ENCODE results near the gene ATP13A3. TPM values are rescaled to one million over a fixed set of nuclear protein-coding genes. Genes with fewer than 3 reads are reported as not detected.

The ATP13A3 gene
- 154 and 284 TPM in 2 replicates for total RNA-seq (2012; rRNA removed)
- polyA plus RNA-seq (2012; rRNA removed) = 37.5 and 48.1 TPM in 2 replicates
- 11.9 and 18.2 TPM in 2 replicates for polyA plus RNA-seq (2012; cell fraction: cytosol; rRNA removed)
- 8.3 and 70.9 TPM in 2 replicates for polyA plus RNA-seq (2012; cell fraction: nucleus; rRNA removed; ENCODE audit: low replicate concordance)
- Bru-seq, nascent RNA = percentile 99 among the genes with signal in this experiment
- BruChase-seq, experiment 1, labeled RNA remaining after a 6-hour chase = percentile 98 among the genes with signal in this experiment
- percentile 98 among the genes with signal in this experiment for BruChase-seq, experiment 2, labeled RNA remaining after a 2-hour chase
- long read RNA-seq, full-length matches to known transcripts = 5 of 90 reads
- long read RNA-seq, partial matches to known transcripts = 24 of 90 reads
- long read RNA-seq, other reads (novel, unspliced or antisense) = 61 of 90 reads

GRCh38 chr3:194486540-194487288, at the start of gene ATP13A3:
Gene ATP13A3, minus strand, starts transcription at chr3:194487002. Its CDS starts 24,812 bp downstream, at chr3:194462190.
- H4K20me1 ChIP-seq (ENCODE audit: insufficient read depth, low read length) = peaks cover 20% of the 10 kb centered on the region
- H3K36me3 ChIP-seq (ENCODE audit: control insufficient read depth, insufficient read depth, low read length) = peaks cover 2% of the 10 kb centered on the region
- dilution Hi-C loops (cut with HindIII; ENCODE audit: low sequenced_read_pairs, unreplicated experiment) (no loop called here), in situ Hi-C loops (cut with MboI; ENCODE audit: low sequenced_read_pairs) (no loop called here), intact Hi-C loops (cut with micrococcal nuclease) (loop anchor here (1.0 to 5.0 kb wide), 2 partner anchors 41 to 108 kb away; no protein-coding TSS in a partner anchor)
- TF ChIP-seq BHLHE40 (IDR thresholded peaks at IDR 0.05; ENCODE audit: low read depth, low read length) = peak; percentile 49; the same call in 1 of the 2 replicates
- TF ChIP-seq MAZ (IDR thresholded peaks at IDR 0.05; ENCODE audit: borderline replicate concordance, low read depth, low read length) = peak; percentile 95
- peak; percentile 91 for TF ChIP-seq USF2 (IDR thresholded peaks at IDR 0.05; ENCODE audit: low read depth, low read length)
- no peak for TF ChIP-seq CTCF (conservative IDR thresholded peaks at IDR 0.05; ENCODE audit: low read depth, low read length)
- TF ChIP-seq RFX5 (IDR thresholded peaks at IDR 0.05; ENCODE audit: low read depth, low read length) = no peak
- TF ChIP-seq MXI1 (IDR thresholded peaks at IDR 0.05; ENCODE audit: borderline replicate concordance, low read depth, low read length) = peak; percentile 38; the same call in 1 of the 2 replicates
- TF ChIP-seq POLR2A (IDR thresholded peaks at IDR 0.05; ENCODE audit: low read depth, low read length) = peak; percentile 77
- peaks cover 20% of the 10 kb centered on the region for H3K9me1 ChIP-seq (ENCODE audit: insufficient read depth, low read length)
- peak within 1 kb of the TSS; percentile 89 for H3K4ac ChIP-seq (ENCODE audit: low read depth, low read length)
- H2BK15ac ChIP-seq (ENCODE audit: low read depth, low read length) = peak within 1 kb of the TSS; percentile 80
- H3K27me3 ChIP-seq (ENCODE audit: control insufficient read depth, insufficient read depth, low read length) = no peaks in the 10 kb centered on the region
- ChIA-PET CTCF (interaction anchor here (0.7 to 3.5 kb wide), 2 partner anchors 18 to 108 kb away, joined by 4 to 9 read pairs; no protein-coding TSS in a partner anchor), POLR2A (ENCODE audit: unreplicated experiment) (no interaction called here)
- DNase-seq (peak; percentile 88), ATAC-seq (ENCODE audit: low read depth) (peak; percentile 81)
- peak within 1 kb of the TSS; percentile 93 for H3K9ac ChIP-seq (ENCODE audit: low read depth, low read length)
- H3K14ac ChIP-seq (replicated peaks; ENCODE audit: low read depth, low read length) = peak within 1 kb of the TSS; percentile 99
- peaks cover 3 to 23% of the 10 kb centered on the region in 2 experiments; a peak in 3 of 4 replicates for H3K79me1 ChIP-seq (ENCODE audit: low read depth in 1 of 2, low read length in 2 of 2)
- peak within 1 kb of the TSS; percentile 82 for H3K4me3 ChIP-seq (ENCODE audit: insufficient read depth, low read depth, low read length)
- BruUV-seq (replicated peaks) = no TSS peak
- peaks cover 21% of the 10 kb centered on the region for H3K4me1 ChIP-seq (ENCODE audit: control insufficient read depth, insufficient read depth, low read length)
- H4K91ac ChIP-seq (ENCODE audit: insufficient read depth, low read depth, low read length) = peak within 1 kb of the TSS; percentile 71
- H4K5ac ChIP-seq (ENCODE audit: low read depth, low read length) = peak within 1 kb of the TSS; percentile 51
- H3K18ac ChIP-seq (ENCODE audit: low read depth, low read length) = peak within 1 kb of the TSS; percentile 83
- peak within 1 kb of the TSS; percentile 81 for H3K4me2 ChIP-seq (ENCODE audit: low read depth, low read length)
- H3K23ac ChIP-seq (ENCODE audit: low read depth, low read length) = peak within 1 kb of the TSS; percentile 77
- H2BK5ac ChIP-seq (ENCODE audit: low read depth, low read length, poor library complexity, severe bottlenecking) = peak within 1 kb of the TSS; percentile 82
- H3K9me3 ChIP-seq (ENCODE audit: control insufficient read depth, insufficient read depth, low read length) = no peaks in the 10 kb centered on the region
- H2AFZ ChIP-seq (replicated peaks; ENCODE audit: low read length, poor library complexity) = peak within 1 kb of the TSS; percentile 90
- peak within 1 kb of the TSS; percentile 95 for H2BK120ac ChIP-seq (ENCODE audit: low read depth, low read length)
- H4K8ac ChIP-seq (ENCODE audit: low read depth in 2 of 2, low read length in 2 of 2) = peak within 1 kb of the TSS; percentile 81 to 95
- H3K56ac ChIP-seq (ENCODE audit: extremely low read depth, insufficient read depth, low read length) = peak within 1 kb of the TSS; percentile 78
- WGBS, 2 experiments (ENCODE audit: extremely low coverage in 2 of 2, insufficient read length in 1 of 2) = 0% methylated on average over 16 of the region's 99 CpGs; no CpG with 5 or more reads in 1 of the 2 experiments
- H2BK20ac ChIP-seq (ENCODE audit: low read depth, low read length) = peak within 1 kb of the TSS; percentile 95; the same call in 1 of the 2 replicates
- peak within 1 kb of the TSS; percentile 95 for H2AK5ac ChIP-seq (ENCODE audit: low read depth, low read length)
- peak within 1 kb of the TSS; percentile 93 for H3K27ac ChIP-seq (ENCODE audit: insufficient read depth, low read length)
- H2AK9ac ChIP-seq (replicated peaks; ENCODE audit: low read depth, low read length, poor library complexity) = peak within 1 kb of the TSS; percentile 99

All from IMR-90 (cell line).